Activated CD8-positive, alpha-beta T cell treated with anti-CD3 and anti-CD28 coated beads, Interleukin-2, amount 10 ng/mL, durations not matched to agents 7 days and 5 days (primary cell): ENCODE results near the gene GHITM. TPM values are rescaled to one million over a fixed set of nuclear protein-coding genes. Genes with fewer than 3 reads are reported as not detected.

ENCODE experiments used
- ATAC-seq: fragments of 150-1000 bp; cut with Tn5 transposase; one replicate; pipeline ENCODE4 v1.10.0; 2021; ENCODE audit warnings: moderate library complexity
- CTCF ChIA-PET: fragments of 350-600 bp; sonication (Branson Sonifier 250); formaldehyde crosslinking; loops from one replicate; lab custom pipeline; 2021; ENCODE audit warnings: antibody characterized with exemption; lab: Charles Lee
- POLR2A ChIA-PET: fragments of 350-600 bp; sonication (Branson Sonifier 250); formaldehyde crosslinking; loops from one replicate; lab custom pipeline; 2021; ENCODE audit warnings: antibody characterized with exemption; lab: Charles Lee
- DNase-seq: peaks from one replicate; pipeline ENCODE4 v3.0.0-alpha.2; 2020
- H3K27ac Mint-ChIP-seq: one replicate; pipeline ENCODE4 v1.8.0; 2021; ENCODE audit warnings: mild to moderate bottlenecking, mixed read lengths
- H3K27me3 Mint-ChIP-seq: one replicate; pipeline ENCODE4 v1.8.0; 2021; ENCODE audit warnings: low read depth, mixed read lengths
- H3K36me3 Mint-ChIP-seq: one replicate; pipeline ENCODE4 v1.8.0; 2021; ENCODE audit warnings: low read depth, mixed read lengths
- H3K4me1 Mint-ChIP-seq: one replicate; pipeline ENCODE4 v1.8.0; 2021; ENCODE audit warnings: low read depth, mixed read lengths
- H3K4me3 Mint-ChIP-seq: one replicate; pipeline ENCODE4 v1.8.0; 2021; ENCODE audit warnings: mild to moderate bottlenecking, mixed read lengths
- H3K9me3 Mint-ChIP-seq: one replicate; pipeline ENCODE4 v1.8.0; 2022; ENCODE audit warnings: mixed read lengths; ENCODE audit not compliant: insufficient read depth
- total RNA-seq, 2 experiments: library from RNA; stranded (reverse); gene quantifications; one replicate each; pipeline ENCODE4 v1.2.3, GENCODE V29; 2021

The GHITM gene
- total RNA-seq, 2 experiments from 2014 or later, result 123 to 133 TPM

DNA sequence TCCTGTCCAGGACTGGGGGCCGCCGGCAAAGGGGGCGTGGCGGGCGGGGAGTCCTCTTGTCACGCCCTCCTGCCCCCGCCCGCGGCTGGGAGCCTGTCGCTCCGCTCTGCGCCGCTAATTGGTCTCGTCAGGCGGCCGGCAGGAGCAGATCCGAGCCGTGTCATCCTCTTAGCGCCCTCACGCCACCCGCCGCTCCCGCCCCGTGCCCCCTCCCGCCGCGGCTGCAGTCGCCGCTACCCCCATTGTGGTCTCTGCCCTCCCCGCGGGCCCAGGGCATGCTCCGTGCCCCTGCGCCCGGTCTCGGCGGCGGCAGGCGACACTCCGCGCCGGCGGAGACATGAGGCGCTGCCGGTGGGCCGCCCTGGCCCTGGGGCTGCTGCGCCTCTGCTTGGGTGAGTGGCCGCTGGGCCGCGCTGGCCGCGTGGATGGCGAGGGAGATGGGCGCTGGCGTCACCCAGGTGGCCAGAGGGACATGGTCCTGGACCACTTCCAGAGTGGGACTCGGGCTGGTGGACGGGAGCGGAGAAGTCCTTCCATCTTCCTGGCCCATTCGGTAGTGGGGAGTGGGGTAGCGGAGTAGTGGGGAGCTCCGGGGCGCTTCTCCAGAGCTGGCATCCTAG, 55.2 kb downstream of the GHITM start, which contains the start of gene CDHR1:
CDHR1 (plus strand) TSS at position 114 of the 620 bp plus-strand sequence; CDS start at position 338, 224 bp downstream.
- peak within 1 kb of the TSS; percentile 50 for H3K4me3 Mint-ChIP-seq
- CTCF ChIA-PET, result interaction anchor here (0.6 to 2.8 kb wide), 6 partner anchors 20 to 343 kb away, joined by 3 to 16 read pairs (median 4); no protein-coding TSS in a partner anchor
- H3K36me3 Mint-ChIP-seq, result no peaks in the 10 kb centered on the region
- H3K9me3 Mint-ChIP-seq, result no peaks in the 10 kb centered on the region
- ATAC-seq, result peak; percentile 84
- peak; percentile 65 for DNase-seq
- H3K4me1 Mint-ChIP-seq, result peaks cover 23% of the 10 kb centered on the region
- peaks cover 52% of the 10 kb centered on the region for H3K27me3 Mint-ChIP-seq
- POLR2A ChIA-PET, result no interaction called here
- no peak within 1 kb of the TSS for H3K27ac Mint-ChIP-seq

GRCh38 chr10:84195044-84195830, 55.9 kb downstream of the GHITM start:
- ATAC-seq, result no peak
- peak overlapping the region; percentile 50 for H3K4me3 Mint-ChIP-seq
- CTCF ChIA-PET, result interaction anchor here (0.6 to 2.8 kb wide), 6 partner anchors 19 to 342 kb away, joined by 3 to 16 read pairs (median 4); no protein-coding TSS in a partner anchor
- H3K27ac Mint-ChIP-seq, result no peak overlapping the region
- no peaks in the 10 kb centered on the region for H3K9me3 Mint-ChIP-seq
- no peak for DNase-seq
- no peaks in the 10 kb centered on the region for H3K36me3 Mint-ChIP-seq
- POLR2A ChIA-PET, result interaction anchor here (0.6 kb wide), 1 partner anchor 55 kb away, joined by 3 read pairs; no protein-coding TSS in a partner anchor
- peaks cover 22% of the 10 kb centered on the region for H3K4me1 Mint-ChIP-seq
- H3K27me3 Mint-ChIP-seq, result peaks cover 54% of the 10 kb centered on the region

DNA sequence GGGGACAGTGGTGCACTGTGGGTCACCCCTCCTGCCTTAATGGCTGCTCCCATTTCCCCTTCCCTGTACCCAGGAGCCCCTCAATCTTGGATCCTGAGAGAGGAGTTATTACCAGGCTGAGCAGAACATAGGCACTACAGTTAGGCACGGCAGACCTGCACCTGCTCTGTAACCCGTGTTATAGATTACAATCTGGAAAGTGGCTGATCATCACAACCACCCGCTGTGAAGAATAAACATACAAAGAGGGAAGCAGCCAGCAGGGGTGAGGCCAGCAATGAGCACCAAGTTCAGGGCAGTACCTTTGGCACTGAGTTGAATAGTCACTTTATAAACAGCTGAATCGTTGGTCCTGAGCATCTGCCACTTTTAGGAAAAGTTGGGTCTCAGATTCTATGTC, 56.8 kb downstream of the GHITM start:
- no peak overlapping the region for H3K4me3 Mint-ChIP-seq
- ATAC-seq, result no peak
- POLR2A ChIA-PET, result interaction anchor here (1.2 kb wide), 1 partner anchor 133 kb away, joined by 3 read pairs; no protein-coding TSS in a partner anchor
- no peaks in the 10 kb centered on the region for H3K36me3 Mint-ChIP-seq
- peaks cover 56% of the 10 kb centered on the region for H3K27me3 Mint-ChIP-seq
- DNase-seq, result no peak
- CTCF ChIA-PET, result interaction anchor here (1.9 to 2.8 kb wide), 2 partner anchors 48 to 341 kb away, joined by 5 to 16 read pairs; no protein-coding TSS in a partner anchor
- H3K9me3 Mint-ChIP-seq, result no peaks in the 10 kb centered on the region
- H3K27ac Mint-ChIP-seq, result no peak overlapping the region
- peaks cover 14% of the 10 kb centered on the region for H3K4me1 Mint-ChIP-seq

DNA sequence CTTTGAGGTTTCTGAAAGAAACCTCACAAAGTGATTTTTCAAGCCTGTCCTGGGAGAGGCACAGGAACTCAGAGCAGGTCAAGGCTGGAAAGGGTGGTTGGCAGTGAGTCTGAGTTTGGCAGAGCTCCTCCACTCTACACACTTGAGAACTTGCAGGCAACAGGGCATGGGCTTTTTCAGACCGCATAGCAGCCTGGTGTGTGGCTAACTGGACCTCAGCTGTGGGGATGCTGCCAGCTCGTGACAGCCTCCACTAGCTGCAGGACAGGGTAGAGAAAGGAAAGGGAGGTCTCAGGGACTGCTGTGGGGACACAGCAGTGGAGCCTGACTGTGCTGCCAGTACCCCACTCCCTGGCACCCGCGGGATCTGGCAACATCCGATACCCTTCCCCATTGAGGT, 57.6 kb downstream of the GHITM start:
- no peaks in the 10 kb centered on the region for H3K9me3 Mint-ChIP-seq
- H3K36me3 Mint-ChIP-seq, result no peaks in the 10 kb centered on the region
- CTCF ChIA-PET, result no interaction called here
- peaks cover 51% of the 10 kb centered on the region for H3K27me3 Mint-ChIP-seq
- peaks cover 8% of the 10 kb centered on the region for H3K4me1 Mint-ChIP-seq
- H3K4me3 Mint-ChIP-seq, result no peak overlapping the region
- H3K27ac Mint-ChIP-seq, result no peak overlapping the region
- no peak for DNase-seq
- ATAC-seq, result no peak
- POLR2A ChIA-PET, result interaction anchor here (1.2 kb wide), 1 partner anchor 132 kb away, joined by 3 read pairs; no protein-coding TSS in a partner anchor

DNA sequence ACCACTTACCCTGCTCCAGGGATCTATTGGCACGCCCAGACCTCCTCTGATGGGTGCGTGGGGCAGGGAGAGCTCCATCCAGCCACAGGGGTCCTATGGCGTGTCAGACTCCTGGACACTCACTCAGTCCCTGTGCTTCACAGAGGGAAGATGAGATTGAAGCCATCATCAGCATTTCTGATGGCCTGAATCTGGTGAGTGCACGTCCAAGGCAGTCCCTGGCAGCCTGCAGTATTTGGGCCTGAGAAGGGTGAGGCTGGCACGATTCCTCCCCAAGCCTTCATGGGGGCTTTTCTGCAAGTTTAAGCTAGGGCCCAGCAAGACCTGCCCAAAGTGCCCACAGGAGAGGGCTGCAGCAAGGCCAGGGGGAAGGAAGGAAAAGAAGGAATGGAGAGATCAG, 58.3 kb downstream of the GHITM start:
- Mint-ChIP-seq H3K4me3 (no peak overlapping the region), H3K27ac (no peak overlapping the region), H3K36me3 (no peaks in the 10 kb centered on the region), H3K27me3 (peaks cover 51% of the 10 kb centered on the region), H3K4me1 (peaks cover 8% of the 10 kb centered on the region), H3K9me3 (no peaks in the 10 kb centered on the region)
- no peak for ATAC-seq
- POLR2A ChIA-PET, result interaction anchor here (0.9 kb wide), 1 partner anchor 20 kb away, joined by 3 read pairs; no protein-coding TSS in a partner anchor
- CTCF ChIA-PET, result no interaction called here
- no peak for DNase-seq

- Mint-ChIP-seq H3K27ac (no peak overlapping the region), H3K27me3 (peaks cover 44% of the 10 kb centered on the region), H3K4me3 (no peak overlapping the region), H3K36me3 (no peaks in the 10 kb centered on the region), H3K9me3 (no peaks in the 10 kb centered on the region), H3K4me1 (peaks cover 8% of the 10 kb centered on the region)
- CTCF ChIA-PET, result no interaction called here
- no peak for DNase-seq
- no peak for ATAC-seq
- POLR2A ChIA-PET, result interaction anchor here (0.9 kb wide), 1 partner anchor 21 kb away, joined by 3 read pairs; no protein-coding TSS in a partner anchor
Observed at GRCh38 chr10:84198206-84198915, 59.1 kb downstream of the GHITM start.

- no peak for ATAC-seq
- CTCF ChIA-PET, result interaction anchor here (0.8 to 10.1 kb wide), 3 partner anchors 8 to 53 kb away, joined by 3 to 111 read pairs (median 3); no protein-coding TSS in a partner anchor
Observed at GRCh38 chr10:84200537-84201243, 61.4 kb downstream of the GHITM start.

GRCh38 chr10:84201244-84201606, 61.9 kb downstream of the GHITM start:
- Mint-ChIP-seq H3K9me3 (no peaks in the 10 kb centered on the region), H3K27me3 (peaks cover 24% of the 10 kb centered on the region), H3K4me3 (no peak overlapping the region), H3K27ac (no peak overlapping the region), H3K4me1 (no peaks in the 10 kb centered on the region), H3K36me3 (no peaks in the 10 kb centered on the region)
- ChIA-PET POLR2A (no interaction called here), CTCF (interaction anchor here (0.8 to 10.1 kb wide), 3 partner anchors 9 to 53 kb away, joined by 3 to 111 read pairs (median 3); no protein-coding TSS in a partner anchor)
- ATAC-seq (no peak), DNase-seq (no peak)

More at GRCh38 chr10:84200537-84201243, 61.4 kb downstream of the GHITM start:
- Mint-ChIP-seq H3K27ac (no peak overlapping the region), H3K36me3 (no peaks in the 10 kb centered on the region), H3K4me3 (no peak overlapping the region), H3K9me3 (no peaks in the 10 kb centered on the region), H3K4me1 (no peaks in the 10 kb centered on the region), H3K27me3 (peaks cover 29% of the 10 kb centered on the region)
- DNase-seq, result no peak
- POLR2A ChIA-PET, result interaction anchor here (0.6 kb wide), 1 partner anchor 51 kb away, joined by 3 read pairs; no protein-coding TSS in a partner anchor

DNA sequence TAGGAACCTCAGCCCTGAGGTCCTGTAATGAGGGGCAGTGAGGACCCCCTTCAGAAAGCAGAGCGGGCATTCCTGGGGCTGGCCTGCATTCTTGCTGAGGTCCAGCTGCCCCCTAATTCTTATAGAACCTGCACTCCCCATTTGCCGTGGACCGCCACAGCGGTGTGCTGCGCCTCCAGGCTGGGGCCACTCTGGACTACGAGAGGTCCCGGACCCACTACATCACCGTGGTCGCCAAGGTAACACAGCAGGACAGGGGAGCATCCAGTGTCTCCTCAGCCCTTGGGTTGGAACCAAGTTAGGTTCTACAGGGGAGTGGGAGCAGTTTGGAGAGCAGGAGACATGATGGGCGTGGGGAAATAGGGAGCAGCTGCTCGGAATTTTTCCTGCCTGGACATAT, 62.4 kb downstream of the GHITM start:
- H3K27ac Mint-ChIP-seq, result no peak overlapping the region
- H3K4me3 Mint-ChIP-seq, result no peak overlapping the region
- ATAC-seq, result no peak
- H3K27me3 Mint-ChIP-seq, result peaks cover 20% of the 10 kb centered on the region
- H3K4me1 Mint-ChIP-seq, result no peaks in the 10 kb centered on the region
- DNase-seq, result no peak
- no peaks in the 10 kb centered on the region for H3K9me3 Mint-ChIP-seq
- H3K36me3 Mint-ChIP-seq, result no peaks in the 10 kb centered on the region
- POLR2A ChIA-PET, result no interaction called here
- CTCF ChIA-PET, result interaction anchor here (0.8 to 10.1 kb wide), 2 partner anchors 9 to 54 kb away, joined by 3 to 111 read pairs; no protein-coding TSS in a partner anchor

- Mint-ChIP-seq H3K27ac (no peak overlapping the region), H3K4me1 (no peaks in the 10 kb centered on the region), H3K36me3 (no peaks in the 10 kb centered on the region), H3K9me3 (no peaks in the 10 kb centered on the region), H3K4me3 (no peak overlapping the region), H3K27me3 (peaks cover 18% of the 10 kb centered on the region)
- ATAC-seq (no peak), DNase-seq (no peak)
- CTCF ChIA-PET, result interaction anchor here (1.4 to 10.1 kb wide), 2 partner anchors 10 to 54 kb away, joined by 6 to 111 read pairs; no protein-coding TSS in a partner anchor
- POLR2A ChIA-PET, result interaction anchor here (1.1 kb wide), 1 partner anchor 11 kb away, joined by 3 read pairs; no protein-coding TSS in a partner anchor
Observed at GRCh38 chr10:84202349-84202748, 63.0 kb downstream of the GHITM start.
